WTC11 (cell line): ENCODE results near the gene MMP11. TPM values are rescaled to one million over a fixed set of nuclear protein-coding genes. Genes with fewer than 3 reads are reported as not detected.

Source experiments
- ATAC-seq: fragments of 200-7000 bp; cut with Tn5 transposase; 2 replicates; pipeline ENCODE4 v1.10.0; 2021; ENCODE audit warnings: mild to moderate bottlenecking, moderate library complexity
- CTCF ChIA-PET: fragments of 300-600 bp; sonication (Branson Sonifier 250); formaldehyde crosslinking; loops from one replicate; lab custom pipeline; 2021; ENCODE audit warnings: antibody characterized with exemption; lab: Charles Lee
- POLR2A ChIA-PET: fragments of 350-600 bp; sonication (Branson Sonifier 250); formaldehyde crosslinking; loops from one replicate; lab custom pipeline; 2021; ENCODE audit warnings: antibody characterized with exemption; lab: Charles Lee
- DNase-seq: peaks from one replicate; pipeline ENCODE4 v3.0.0; 2021; ENCODE audit warnings: low spot score
- H3K27ac Mint-ChIP-seq: 2 replicates; pipeline ENCODE4 v1.8.0; 2021; ENCODE audit warnings: mixed read lengths
- H3K27me3 Mint-ChIP-seq: 2 replicates; pipeline ENCODE4 v1.8.0; 2021; ENCODE audit warnings: low read depth, mild to moderate bottlenecking, moderate library complexity, mixed read lengths
- H3K36me3 Mint-ChIP-seq: 2 replicates; pipeline ENCODE4 v1.8.0; 2021; ENCODE audit warnings: mixed read lengths
- H3K4me1 Mint-ChIP-seq: 2 replicates; pipeline ENCODE4 v1.8.0; 2022; ENCODE audit warnings: mixed read lengths
- H3K4me3 Mint-ChIP-seq: 2 replicates; pipeline ENCODE4 v1.8.0; 2021; ENCODE audit warnings: mild to moderate bottlenecking, moderate library complexity, mixed read lengths
- H3K9me3 Mint-ChIP-seq: 2 replicates; pipeline ENCODE4 v1.8.0; 2021; ENCODE audit warnings: mixed read lengths
- AFF4 ChIP-seq: sonication (generic); formaldehyde crosslinking; IDR thresholded peaks from 2 replicates; pipeline ENCODE4 v1.8.1; 2023; ENCODE audit warnings: mild to moderate bottlenecking, missing genetic modification reagents, borderline replicate concordance
- ATF2 ChIP-seq: sonication (generic); formaldehyde crosslinking; IDR thresholded peaks from 2 replicates; pipeline ENCODE4 v1.8.1; 2022; ENCODE audit warnings: low read depth, missing genetic modification reagents, borderline replicate concordance
- CBFB ChIP-seq: sonication (generic); formaldehyde crosslinking; IDR thresholded peaks from 2 replicates; pipeline ENCODE4 v1.8.1; 2022; ENCODE audit warnings: mild to moderate bottlenecking, low read depth, missing genetic modification reagents
- CREB1 ChIP-seq: sonication (generic); formaldehyde crosslinking; IDR thresholded peaks from 2 replicates; pipeline ENCODE4 v1.8.0; 2023; ENCODE audit warnings: mild to moderate bottlenecking, missing genetic modification reagents
- E2F1 ChIP-seq: sonication (generic); formaldehyde crosslinking; IDR thresholded peaks from 2 replicates; pipeline ENCODE4 v1.8.0; 2022; ENCODE audit warnings: mild to moderate bottlenecking, missing genetic modification reagents
- PREB ChIP-seq: sonication (generic); formaldehyde crosslinking; IDR thresholded peaks from 2 replicates; pipeline ENCODE4 v1.8.1; 2022; ENCODE audit warnings: mild to moderate bottlenecking, missing genetic modification reagents, moderate library complexity, borderline replicate concordance
- PRRX2 ChIP-seq: fragments of 250-450 bp; sonication (Bioruptor Pico); IDR thresholded peaks from 2 replicates; pipeline ENCODE4 v1.8.0; 2021; ENCODE audit warnings: mild to moderate bottlenecking
- SMAD3 ChIP-seq: sonication (generic); formaldehyde crosslinking; IDR thresholded peaks from 2 replicates; pipeline ENCODE4 v1.8.0; 2022; ENCODE audit warnings: missing genetic modification reagents, mild to moderate bottlenecking, borderline replicate concordance
- SMAD4 ChIP-seq: sonication (generic); formaldehyde crosslinking; IDR thresholded peaks from 2 replicates; pipeline ENCODE4 v1.8.0; 2022; ENCODE audit warnings: mild to moderate bottlenecking, missing genetic modification reagents
- TCF7 ChIP-seq: sonication (generic); formaldehyde crosslinking; IDR thresholded peaks from 2 replicates; pipeline ENCODE4 v1.8.0; 2022; ENCODE audit warnings: mild to moderate bottlenecking, low read depth, missing genetic modification reagents, moderate library complexity
- ZBTB43 ChIP-seq: sonication (generic); formaldehyde crosslinking; IDR thresholded peaks from 2 replicates; pipeline ENCODE4 v1.8.1; 2023; ENCODE audit warnings: mild to moderate bottlenecking, missing genetic modification reagents
- ZNF121 ChIP-seq: sonication (generic); formaldehyde crosslinking; IDR thresholded peaks from 2 replicates; pipeline ENCODE4 v1.8.0; 2023; ENCODE audit warnings: missing genetic modification reagents
- ZNF138 ChIP-seq: sonication (generic); formaldehyde crosslinking; conservative IDR thresholded peaks from 2 replicates; pipeline ENCODE4 v1.8.1; 2022; ENCODE audit warnings: mild to moderate bottlenecking, moderate library complexity, missing genetic modification reagents
- ZNF281 ChIP-seq: sonication (generic); formaldehyde crosslinking; IDR thresholded peaks from 2 replicates; pipeline ENCODE4 v1.8.0; 2023; ENCODE audit warnings: mild to moderate bottlenecking, missing genetic modification reagents
- ZNF317 ChIP-seq: sonication (generic); formaldehyde crosslinking; IDR thresholded peaks from 2 replicates; pipeline ENCODE4 v1.8.1; 2023; ENCODE audit warnings: low read depth, mild to moderate bottlenecking, moderate library complexity, missing genetic modification reagents, borderline replicate concordance
- ZNF423 ChIP-seq: fragments of 250-450 bp; sonication (Bioruptor Pico); IDR thresholded peaks from 2 replicates; pipeline ENCODE4 v2.1.2; 2022; ENCODE audit warnings: mild to moderate bottlenecking, moderate library complexity
- ZSCAN18 ChIP-seq: fragments of 250-450 bp; sonication (Bioruptor Pico); IDR thresholded peaks from 2 replicates; pipeline ENCODE4 v2.1.2; 2022; ENCODE audit warnings: mild to moderate bottlenecking, moderate library complexity
- total RNA-seq: library from RNA; stranded (reverse); gene quantifications from 3 replicates; pipeline ENCODE4 v1.2.3, GENCODE V29; 2021

MMP11 gene
- total RNA-seq, 1 experiment from 2014 or later: 16.5 TPM

GRCh38 chr22:23769321-23769965 is 3.2 kb upstream of the MMP11 start (continued):
- no peak for TF ChIP-seq ZBTB43
- TF ChIP-seq CBFB (CRISPR knock-in tag): no peak
- TF ChIP-seq E2F1: no peak
- TF ChIP-seq ZSCAN18 (CRISPR knock-in tag): no peak
- TF ChIP-seq PRRX2: no peak
- TF ChIP-seq ZNF121 (CRISPR knock-in tag): no peak
- no peak for TF ChIP-seq ZNF281 (CRISPR knock-in tag)
- no peak for TF ChIP-seq ZNF138 (CRISPR knock-in tag)

GRCh38 chr22:23772315-23772648 is 367 bp upstream of the MMP11 start:
- CTCF ChIA-PET: interaction anchor here (0.6 to 2.8 kb wide), 5 partner anchors 61 to 134 kb away, joined by 3 to 11 read pairs (median 5); no protein-coding TSS in a partner anchor
- H3K27ac Mint-ChIP-seq: no peak overlapping the region
- ATAC-seq (0 out of 2 replicates have a peak, but pooled peaks have one; percentile 1), DNase-seq (peak; percentile 30)
- H3K27me3 Mint-ChIP-seq: peaks cover 41% of the 10 kb centered on the region
- peak overlapping the region; percentile 61 for H3K4me3 Mint-ChIP-seq
- POLR2A ChIA-PET: no interaction called here
- peaks cover 30% of the 10 kb centered on the region for H3K4me1 Mint-ChIP-seq
- peak; percentile 35; the same call in 1 of the 2 replicates for TF ChIP-seq ZNF423 (CRISPR knock-in tag)
- no peak for TF ChIP-seq ATF2 (CRISPR knock-in tag)
- H3K36me3 Mint-ChIP-seq: no peaks in the 10 kb centered on the region
- H3K9me3 Mint-ChIP-seq: no peaks in the 10 kb centered on the region

- no peak overlapping the region for H3K27ac Mint-ChIP-seq
- POLR2A ChIA-PET: no interaction called here
- peaks cover 30% of the 10 kb centered on the region for H3K4me1 Mint-ChIP-seq
- DNase-seq (no peak), ATAC-seq (no peak)
- H3K27me3 Mint-ChIP-seq: peaks cover 41% of the 10 kb centered on the region
- no peaks in the 10 kb centered on the region for H3K36me3 Mint-ChIP-seq
- H3K9me3 Mint-ChIP-seq: no peaks in the 10 kb centered on the region
- H3K4me3 Mint-ChIP-seq: peak overlapping the region; percentile 79
- CTCF ChIA-PET: interaction anchor here (0.9 to 1.9 kb wide), 7 partner anchors 13 to 84 kb away, joined by 3 to 10 read pairs (median 4); partner anchors contain the start of gene SLC2A11
- TF ChIP-seq TCF7 (CRISPR knock-in tag): no peak
- TF ChIP-seq PREB (CRISPR knock-in tag): no peak
- TF ChIP-seq AFF4: no peak
- no peak for TF ChIP-seq CREB1 (CRISPR knock-in tag)
- TF ChIP-seq SMAD3 (CRISPR knock-in tag): no peak
- no peak for TF ChIP-seq ZNF317 (CRISPR knock-in tag)
- no peak for TF ChIP-seq SMAD4 (CRISPR knock-in tag)
Observed at GRCh38 chr22:23773483-23774113, 949 bp downstream of the MMP11 start.
